OCI-LY7 (cell line): ENCODE data around the gene FAM151A. TPM values are rescaled to one million over a fixed set of nuclear protein-coding genes. Genes with fewer than 3 reads are reported as not detected.

Source experiments
- Bru-seq: library from RNA; stranded (reverse); fragments of 400-500 nt; gene quantifications from one replicate; lab custom pipeline; 2021; lab: Mats Ljungman, UMichigan
- BruChase-seq, 2 experiments: library from RNA; stranded (reverse); fragments of 400-500 nt; gene quantifications; one replicate each; lab custom pipeline; 2021; lab: Mats Ljungman, UMichigan
- BruUV-seq: library from RNA; stranded (reverse); fragments of 400-500 nt; replicated peaks from 2 replicates; lab custom pipeline; 2021; lab: Mats Ljungman, UMichigan
- CTCF ChIA-PET: fragments of 300-600 bp; sonication (Branson Sonifier 250); formaldehyde crosslinking; loops from one replicate; lab custom pipeline; 2022; ENCODE audit warnings: antibody characterized with exemption; ENCODE audit not compliant: unreplicated experiment; lab: Charles Lee
- POLR2A ChIA-PET: fragments of 300-600 bp; sonication (Branson Sonifier 250); formaldehyde crosslinking; loops from one replicate; lab custom pipeline; 2022; ENCODE audit warnings: antibody characterized with exemption; lab: Charles Lee
- DNase-seq: peaks from one replicate; pipeline ENCODE4 v3.0.0-alpha.2; 2015; ENCODE audit warnings: low spot score
- H2AFZ ChIP-seq: fragments of 200-600 bp; sonication (generic), shearing (Covaris generic); 2 replicates; pipeline ENCODE4 v1.6.1; 2014; ENCODE audit warnings: mild to moderate bottlenecking, antibody characterized with exemption, low read length, moderate library complexity
- H3K27ac ChIP-seq: fragments of 200-600 bp; sonication (generic); 2 replicates; pipeline ENCODE4 v1.5.1; 2014; ENCODE audit warnings: mixed run types, low read depth, mild to moderate bottlenecking, moderate library complexity, low read length, inconsistent platforms; ENCODE audit not compliant: poor library complexity, severe bottlenecking
- H3K36me3 ChIP-seq: fragments of 200-600 bp; sonication (generic); 2 replicates; pipeline ENCODE4 v1.6.1; 2014; ENCODE audit warnings: mild to moderate bottlenecking, antibody characterized with exemption, low read length, moderate library complexity, mixed read lengths; ENCODE audit not compliant: insufficient read depth
- H3K4me1 ChIP-seq: fragments of 200-600 bp; sonication (generic); 2 replicates; pipeline ENCODE4 v1.5.1; 2014; ENCODE audit warnings: mild to moderate bottlenecking, low read length; ENCODE audit not compliant: insufficient read depth, poor library complexity, severe bottlenecking
- H3K4me2 ChIP-seq: fragments of 200-600 bp; sonication (generic); 2 replicates; pipeline ENCODE4 v1.6.1; 2014; ENCODE audit warnings: mild to moderate bottlenecking, low read length
- H3K4me3 ChIP-seq: fragments of 200-600 bp; sonication (generic); 2 replicates; pipeline ENCODE4 v1.5.1; 2014; ENCODE audit warnings: mild to moderate bottlenecking, low read depth, low read length; ENCODE audit not compliant: poor library complexity, severe bottlenecking
- H3K79me2 ChIP-seq: fragments of 200-600 bp; sonication (generic); 2 replicates; pipeline ENCODE4 v1.6.1; 2016; ENCODE audit warnings: low read depth, mild to moderate bottlenecking, low read length, moderate library complexity, mixed read lengths; ENCODE audit not compliant: insufficient read depth
- H3K9me2 ChIP-seq: fragments of 200-600 bp; sonication (generic); 2 replicates; pipeline ENCODE4 v1.6.1; 2016; ENCODE audit warnings: mild to moderate bottlenecking, low read length, mixed read lengths; ENCODE audit not compliant: insufficient read depth
- H3K9me3 ChIP-seq: fragments of 200-600 bp; sonication (generic); 2 replicates; pipeline ENCODE4 v1.6.1; 2014; ENCODE audit warnings: mild to moderate bottlenecking, mixed run types, low read length, mixed read lengths
- H4K20me1 ChIP-seq: fragments of 200-600 bp; sonication (generic); 2 replicates; pipeline ENCODE4 v1.6.1; 2014; ENCODE audit warnings: mild to moderate bottlenecking, antibody characterized with exemption, low read length, moderate library complexity, mixed read lengths; ENCODE audit not compliant: insufficient read depth
- EZH2phosphoT487 ChIP-seq: fragments of 200-600 bp; sonication (generic); IDR thresholded peaks from 2 replicates; pipeline ENCODE4 v1.6.1; 2018; ENCODE audit warnings: low read depth, borderline replicate concordance, mild to moderate bottlenecking, mixed run types, antibody characterized with exemption, low read length, moderate library complexity, mixed read lengths
- intact Hi-C: fragments of 100-400 bp; cut with micrococcal nuclease; formaldehyde crosslinking; loops from one replicate; pipeline ENCODE4 v1.10.0; 2022; ENCODE audit not compliant: unreplicated experiment
- long read RNA-seq: library from polyadenylated mRNA; stranded (forward); transcript quantifications from one replicate; pipeline ENCODE4 v2.0.0, GENCODE V29; 2022
- total RNA-seq, 2 experiments: library from RNA; depleted of rRNA in 1 of 2; stranded (reverse); fragments of >200 nt in 1 of 2; shearing (Covaris generic) in 1 of 2; gene quantifications; 2 replicates each; pipeline ENCODE4 v1.2.3, GENCODE V29; 2014 to 2022
- TF ChIP-seq, protein P1 (sequence below): fragments of 200-600 bp; sonication (generic); conservative IDR thresholded peaks from 2 replicates; pipeline ENCODE4 v1.5.1; 2014; ENCODE audit warnings: mild to moderate bottlenecking, antibody characterized with exemption, low read length, moderate library complexity, mixed read lengths

Gene FAM151A
- total RNA-seq (2014; rRNA removed; shearing (Covaris generic)) (not detected in 2 replicates), total RNA-seq (2022) (not detected in 2 replicates), Bru-seq, nascent RNA (not detected), BruChase-seq, experiment 1, labeled RNA remaining after a 6-hour chase (not detected), BruChase-seq, experiment 2, labeled RNA remaining after a 2-hour chase (not detected)
- long read RNA-seq = 0 reads

DNA sequence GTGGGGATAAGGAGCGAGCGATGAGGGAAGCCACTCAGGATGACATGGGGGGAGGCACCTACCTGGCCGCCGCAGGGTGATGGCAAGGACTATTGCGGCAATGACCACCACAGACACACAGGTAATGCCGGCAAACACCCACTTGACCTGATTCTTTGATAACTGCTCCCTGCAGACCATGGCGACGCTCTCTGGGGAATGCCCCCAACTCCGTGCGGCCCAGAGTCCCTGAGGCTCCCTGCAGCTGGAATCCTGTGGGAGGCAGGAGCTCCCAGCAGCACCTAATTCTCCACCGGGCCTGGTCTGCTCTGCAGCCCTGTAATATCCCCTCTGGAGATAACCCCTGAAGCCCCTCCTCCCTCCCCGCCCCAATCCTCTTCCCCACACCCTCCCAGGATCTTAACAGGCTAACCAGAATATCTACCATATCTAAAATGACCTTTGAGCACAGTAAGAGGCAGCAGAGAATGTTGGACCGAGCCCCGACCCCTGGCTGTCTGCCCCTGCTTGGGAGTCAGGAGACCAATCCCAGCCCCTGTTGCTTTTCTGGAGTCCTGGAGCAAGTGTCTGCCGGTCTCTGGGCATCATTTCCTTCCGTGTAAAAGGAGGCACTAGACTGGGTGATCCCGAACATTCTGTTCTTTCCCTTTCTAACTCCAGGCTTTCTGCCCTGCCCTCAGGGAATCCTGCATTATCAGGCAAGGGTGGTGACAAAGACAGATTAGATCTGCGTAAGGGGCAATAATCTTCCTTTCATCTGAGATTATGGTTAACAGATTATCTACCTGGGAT is at the start of gene FAM151A:
Gene FAM151A (minus strand): TSS at position 310 of the 792 bp plus-strand sequence. CDS start 130 bp downstream, at position 180.
- no TSS peak for BruUV-seq
- DNase-seq = no peak
- Histone ChIP-seq H3K4me1 (no peaks in the 10 kb centered on the region), H3K4me2 (no peak within 1 kb of the TSS), H3K9me3 (no peaks in the 10 kb centered on the region), H3K4me3 (no peak within 1 kb of the TSS), H3K27ac (no peak within 1 kb of the TSS), H4K20me1 (no peaks in the 10 kb centered on the region), H3K9me2 (no peaks in the 10 kb centered on the region), H3K36me3 (no peaks in the 10 kb centered on the region), H3K79me2 (no peaks in the 10 kb centered on the region), H2AFZ (no peak within 1 kb of the TSS)
- POLR2A ChIA-PET = interaction anchor here (0.7 kb wide), 1 partner anchor 303 kb away, joined by 4 read pairs; no protein-coding TSS in a partner anchor
- TF ChIP-seq EZH2phosphoT487 = no peak
- TF ChIP-seq, protein P1, sequence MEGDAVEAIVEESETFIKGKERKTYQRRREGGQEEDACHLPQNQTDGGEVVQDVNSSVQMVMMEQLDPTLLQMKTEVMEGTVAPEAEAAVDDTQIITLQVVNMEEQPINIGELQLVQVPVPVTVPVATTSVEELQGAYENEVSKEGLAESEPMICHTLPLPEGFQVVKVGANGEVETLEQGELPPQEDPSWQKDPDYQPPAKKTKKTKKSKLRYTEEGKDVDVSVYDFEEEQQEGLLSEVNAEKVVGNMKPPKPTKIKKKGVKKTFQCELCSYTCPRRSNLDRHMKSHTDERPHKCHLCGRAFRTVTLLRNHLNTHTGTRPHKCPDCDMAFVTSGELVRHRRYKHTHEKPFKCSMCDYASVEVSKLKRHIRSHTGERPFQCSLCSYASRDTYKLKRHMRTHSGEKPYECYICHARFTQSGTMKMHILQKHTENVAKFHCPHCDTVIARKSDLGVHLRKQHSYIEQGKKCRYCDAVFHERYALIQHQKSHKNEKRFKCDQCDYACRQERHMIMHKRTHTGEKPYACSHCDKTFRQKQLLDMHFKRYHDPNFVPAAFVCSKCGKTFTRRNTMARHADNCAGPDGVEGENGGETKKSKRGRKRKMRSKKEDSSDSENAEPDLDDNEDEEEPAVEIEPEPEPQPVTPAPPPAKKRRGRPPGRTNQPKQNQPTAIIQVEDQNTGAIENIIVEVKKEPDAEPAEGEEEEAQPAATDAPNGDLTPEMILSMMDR = no peak
- CTCF ChIA-PET = no interaction called here
- intact Hi-C loops = no loop called here

DNA sequence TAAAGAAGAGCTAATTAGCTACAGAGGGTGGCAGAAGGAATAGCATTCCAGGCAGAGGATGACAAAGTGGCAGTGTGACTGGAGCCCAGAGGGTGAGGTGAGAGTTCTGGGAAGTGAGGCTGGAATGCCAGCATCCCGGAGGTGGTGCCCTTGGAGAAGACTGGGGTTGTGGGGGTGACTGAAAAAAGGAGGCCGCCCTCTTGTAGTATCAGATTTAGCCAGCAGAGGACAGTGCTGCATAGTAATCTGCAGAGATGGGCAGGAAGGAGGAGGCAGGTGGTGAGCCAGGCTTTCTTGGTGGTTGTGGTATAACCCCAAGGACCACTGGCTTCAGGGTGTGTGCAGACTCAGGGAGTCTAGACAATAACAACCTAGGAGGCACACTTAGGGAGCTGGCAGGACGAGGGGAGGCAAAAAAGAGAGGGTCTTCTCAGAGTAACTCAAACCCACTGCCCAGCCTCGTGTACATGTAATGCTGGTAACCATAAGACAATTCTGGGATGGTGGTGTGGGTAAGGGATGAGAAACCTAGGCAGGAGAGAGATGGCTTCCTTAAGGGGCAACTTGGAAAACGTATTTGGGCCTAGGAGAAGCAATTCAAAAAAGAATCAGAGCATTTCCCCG is 48.8 kb upstream of the FAM151A start:
- no peak overlapping the region for H2AFZ ChIP-seq
- no peak overlapping the region for H3K4me2 ChIP-seq
- TF ChIP-seq, protein P1 = peak; percentile 84
- TF ChIP-seq EZH2phosphoT487 = no peak
- no peak overlapping the region for H3K27ac ChIP-seq
- intact Hi-C loops = loop anchor here (1.0 kb wide), 2 partner anchors 120 to 138 kb away; no protein-coding TSS in a partner anchor
- no peaks in the 10 kb centered on the region for H3K36me3 ChIP-seq
- CTCF ChIA-PET = no interaction called here
- POLR2A ChIA-PET = no interaction called here
- no peaks in the 10 kb centered on the region for H3K9me2 ChIP-seq
- H3K9me3 ChIP-seq = no peaks in the 10 kb centered on the region
- H3K79me2 ChIP-seq = no peaks in the 10 kb centered on the region
- H3K4me3 ChIP-seq = no peak overlapping the region
- peak; percentile 53 for DNase-seq
- no TSS peak for BruUV-seq
- H4K20me1 ChIP-seq = no peaks in the 10 kb centered on the region
- no peaks in the 10 kb centered on the region for H3K4me1 ChIP-seq
